Caco-2 (cell line): ENCODE data around the gene PFKM. TPM values are rescaled to one million over a fixed set of nuclear protein-coding genes. Genes with fewer than 3 reads are reported as not detected.
A peak's percentile ranks its signal among the peaks of the same experiment; 100 is the strongest.

ENCODE experiments used
- BruUV-seq: library from RNA; stranded (reverse); fragments of 400-500 nt; replicated peaks from 2 replicates; lab custom pipeline; 2021; lab: Mats Ljungman, UMichigan
- CTCF ChIA-PET: fragments of 300-600 bp; sonication (Branson Sonifier 250); formaldehyde crosslinking; loops from one replicate; lab custom pipeline; 2022; ENCODE audit warnings: antibody characterized with exemption; lab: Charles Lee
- POLR2A ChIA-PET: fragments of 300-600 bp; sonication (Branson Sonifier 250); formaldehyde crosslinking; loops from one replicate; lab custom pipeline; 2022; ENCODE audit warnings: antibody characterized with exemption; lab: Charles Lee
- DNase-seq, 2 experiments: peaks; one replicate each; pipeline versions ENCODE4 v3.0.0 to v3.0.0-alpha.2; 2020 to 2022
- H3K27me3 ChIP-seq: replicated peaks from 2 replicates; pipeline ENCODE4 v1.6.0; 2011; ENCODE audit warnings: low read length; ENCODE audit not compliant: control insufficient read depth, insufficient read depth
- H3K36me3 ChIP-seq: 2 replicates; pipeline ENCODE4 v1.5.1; 2011; ENCODE audit warnings: low read length; ENCODE audit not compliant: control insufficient read depth, insufficient read depth
- H3K4me1 ChIP-seq: fragments of 250-450 bp; sonication (Bioruptor Pico); 2 replicates; pipeline ENCODE4 v1.5.1; 2020; ENCODE audit warnings: mild to moderate bottlenecking
- H3K4me3 ChIP-seq: 2 replicates; pipeline ENCODE4 v1.5.1; 2011; ENCODE audit warnings: low read depth, mild to moderate bottlenecking, control low read depth, low read length
- H3K9me3 ChIP-seq: fragments of 250-450 bp; sonication (Bioruptor Pico); 2 replicates; pipeline ENCODE4 v1.5.1; 2020; ENCODE audit warnings: mild to moderate bottlenecking, moderate library complexity
- H3K27ac Mint-ChIP-seq: one replicate; pipeline ENCODE4 v1.8.0; 2022; ENCODE audit warnings: mixed read lengths; ENCODE audit not compliant: unreplicated experiment
- H3K27me3 Mint-ChIP-seq: one replicate; pipeline ENCODE4 v1.8.0; 2022; ENCODE audit warnings: mixed read lengths; ENCODE audit not compliant: insufficient read depth, unreplicated experiment
- H3K36me3 Mint-ChIP-seq: one replicate; pipeline ENCODE4 v1.8.0; 2022; ENCODE audit warnings: mild to moderate bottlenecking, mixed read lengths; ENCODE audit not compliant: insufficient read depth, unreplicated experiment
- H3K4me1 Mint-ChIP-seq: one replicate; pipeline ENCODE4 v1.8.0; 2022; ENCODE audit warnings: low read depth, mixed read lengths; ENCODE audit not compliant: unreplicated experiment
- H3K4me3 Mint-ChIP-seq: one replicate; pipeline ENCODE4 v1.8.0; 2022; ENCODE audit warnings: mild to moderate bottlenecking, moderate library complexity, mixed read lengths; ENCODE audit not compliant: unreplicated experiment
- H3K9me3 Mint-ChIP-seq: one replicate; pipeline ENCODE4 v1.8.0; 2022; ENCODE audit warnings: mixed read lengths; ENCODE audit not compliant: unreplicated experiment
- intact Hi-C: fragments of 100-400 bp; cut with micrococcal nuclease; formaldehyde crosslinking; loops from one replicate; pipeline ENCODE4 v1.10.0; 2022; ENCODE audit not compliant: unreplicated experiment
- total RNA-seq: library from RNA; stranded (reverse); gene quantifications from 2 replicates; pipeline ENCODE4 v1.2.3, GENCODE V29; 2022
- TF ChIP-seq, protein P1 (sequence below), 2 experiments: fragments of 200-600 bp in 1 of 2; IDR thresholded peaks; 1 replicate in 1 of 2; 2 replicates in 1 of 2; pipeline versions ENCODE4 v1.5.1 to v1.8.0; 2011 to 2022; ENCODE audit warnings: antibody characterized with exemption in 1 of 2, control low read depth in 1 of 2, inconsistent platforms in 1 of 2, low read depth in 1 of 2, low read length in 1 of 2, mild to moderate bottlenecking in 1 of 2, moderate library complexity in 1 of 2; ENCODE audit not compliant: insufficient read depth in 1 of 2, severe bottlenecking in 1 of 2, unreplicated experiment in 1 of 2

PFKM gene
- total RNA-seq, 1 experiment from 2014 or later: 96.8 TPM

DNA sequence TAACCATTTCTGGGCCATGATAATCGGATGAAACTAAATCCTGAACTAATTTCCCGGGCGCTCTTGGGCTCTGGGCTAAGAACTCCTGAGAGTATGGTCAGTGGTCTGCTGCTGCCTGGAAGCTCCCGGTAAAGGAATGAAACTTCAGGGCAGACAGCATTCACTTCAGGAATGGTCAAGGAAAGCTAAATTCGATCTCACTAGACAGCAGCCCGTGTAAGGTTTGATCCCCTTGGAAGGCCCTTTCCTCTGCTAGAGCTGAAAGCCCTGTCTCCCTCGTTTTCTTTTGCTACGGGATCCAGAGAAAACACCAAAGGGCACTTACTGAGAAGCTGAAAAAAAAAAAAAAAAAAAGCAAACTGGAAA is 37.5 kb downstream of the PFKM start:
- no peaks in the 10 kb centered on the region for H3K4me1 Mint-ChIP-seq

DNA sequence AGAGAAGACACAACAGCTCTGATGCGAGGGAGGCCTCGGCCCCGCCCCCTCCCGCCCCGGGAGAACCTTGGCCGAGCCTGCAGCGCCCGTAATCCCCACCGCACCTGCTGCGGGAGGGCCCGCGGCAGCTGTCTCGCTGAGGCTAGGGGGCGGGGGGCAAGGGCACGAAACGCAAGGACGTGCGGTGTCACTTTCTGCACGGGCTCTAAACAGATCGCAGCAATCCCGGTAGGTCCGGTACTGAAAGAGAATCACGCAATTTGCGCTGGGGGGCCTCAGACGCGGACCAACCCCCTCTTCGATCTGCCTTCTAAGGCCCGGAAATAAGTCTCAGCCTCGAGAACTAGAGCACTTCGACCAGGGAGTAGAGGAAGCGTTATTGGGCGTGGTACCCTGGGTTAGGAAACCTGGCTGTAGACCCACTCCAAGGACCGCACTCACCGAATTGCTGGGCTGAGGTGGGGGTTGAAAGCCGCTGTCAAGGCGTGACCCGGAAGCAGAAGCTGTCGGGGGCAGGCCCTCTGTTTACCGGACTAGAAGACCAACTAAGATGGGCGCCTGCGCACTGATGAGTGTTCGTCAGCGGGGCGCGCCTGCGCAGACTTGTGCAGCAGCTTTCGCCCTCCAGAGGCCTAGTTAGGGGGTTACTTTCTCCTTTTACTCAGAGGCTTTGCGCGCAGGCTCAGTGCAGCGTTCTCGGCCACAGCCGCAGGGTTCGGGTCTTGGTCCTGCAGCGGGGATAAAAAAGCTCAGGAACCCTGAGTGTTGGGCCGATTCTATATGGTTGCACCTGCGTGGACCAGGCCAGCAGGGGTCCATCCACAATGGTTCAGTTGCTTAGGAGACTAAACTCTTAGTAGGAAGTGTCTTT is 38.1 kb downstream of the PFKM start, which contains the start of gene ASB8:
ASB8 (minus strand) TSS at position 498 of the 871 bp plus-strand sequence. CDS start 4,019 bp downstream, outside the sequence.
- no peaks in the 10 kb centered on the region for H3K27me3 Mint-ChIP-seq
- H3K27me3 ChIP-seq: no peaks in the 10 kb centered on the region
- peaks cover 6% of the 10 kb centered on the region for H3K4me1 ChIP-seq
- H3K4me1 Mint-ChIP-seq: no peaks in the 10 kb centered on the region
- peak within 1 kb of the TSS; percentile 94 for H3K27ac Mint-ChIP-seq
- BruUV-seq: no TSS peak
- peak within 1 kb of the TSS; percentile 97 for H3K4me3 Mint-ChIP-seq
- ChIA-PET POLR2A (interaction anchor here (0.6 to 2.2 kb wide), 9 partner anchors 28 to 288 kb away, joined by 3 to 17 read pairs (median 3); partner anchors contain the start of genes PFKM and SENP1), CTCF (interaction anchor here (0.5 to 1.8 kb wide), 18 partner anchors 9 to 272 kb away, joined by 3 to 13 read pairs (median 4); partner anchors contain the start of genes CCDC184, PFKM, SENP1 and TMEM106C)
- H3K36me3 Mint-ChIP-seq: peaks cover 24% of the 10 kb centered on the region
- TF ChIP-seq, protein P1, sequence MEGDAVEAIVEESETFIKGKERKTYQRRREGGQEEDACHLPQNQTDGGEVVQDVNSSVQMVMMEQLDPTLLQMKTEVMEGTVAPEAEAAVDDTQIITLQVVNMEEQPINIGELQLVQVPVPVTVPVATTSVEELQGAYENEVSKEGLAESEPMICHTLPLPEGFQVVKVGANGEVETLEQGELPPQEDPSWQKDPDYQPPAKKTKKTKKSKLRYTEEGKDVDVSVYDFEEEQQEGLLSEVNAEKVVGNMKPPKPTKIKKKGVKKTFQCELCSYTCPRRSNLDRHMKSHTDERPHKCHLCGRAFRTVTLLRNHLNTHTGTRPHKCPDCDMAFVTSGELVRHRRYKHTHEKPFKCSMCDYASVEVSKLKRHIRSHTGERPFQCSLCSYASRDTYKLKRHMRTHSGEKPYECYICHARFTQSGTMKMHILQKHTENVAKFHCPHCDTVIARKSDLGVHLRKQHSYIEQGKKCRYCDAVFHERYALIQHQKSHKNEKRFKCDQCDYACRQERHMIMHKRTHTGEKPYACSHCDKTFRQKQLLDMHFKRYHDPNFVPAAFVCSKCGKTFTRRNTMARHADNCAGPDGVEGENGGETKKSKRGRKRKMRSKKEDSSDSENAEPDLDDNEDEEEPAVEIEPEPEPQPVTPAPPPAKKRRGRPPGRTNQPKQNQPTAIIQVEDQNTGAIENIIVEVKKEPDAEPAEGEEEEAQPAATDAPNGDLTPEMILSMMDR (IDR thresholded peaks at IDR 0.05; ENCODE audit: insufficient read depth in 1 of 2, low read depth in 1 of 2, low read length in 1 of 2, severe bottlenecking in 1 of 2, unreplicated experiment in 1 of 2): peak; percentile 30 to 62
- no peaks in the 10 kb centered on the region for H3K36me3 ChIP-seq
- DNase-seq: peak; percentile 99
- no peaks in the 10 kb centered on the region for H3K9me3 Mint-ChIP-seq
- peak within 1 kb of the TSS; percentile 75 for H3K4me3 ChIP-seq
- intact Hi-C loops: loop anchor here (1.0 to 2.0 kb wide), 3 partner anchors 26 to 51 kb away; partner anchors contain the start of genes CCDC184, PFKM and SENP1
- no peaks in the 10 kb centered on the region for H3K9me3 ChIP-seq

More for the DNA sequence above, 37.5 kb downstream of the PFKM start:
- Mint-ChIP-seq H3K4me3 (peak overlapping the region; percentile 97), H3K27me3 (no peaks in the 10 kb centered on the region), H3K36me3 (peaks cover 24% of the 10 kb centered on the region), H3K27ac (peak overlapping the region; percentile 94), H3K9me3 (no peaks in the 10 kb centered on the region)
- TF ChIP-seq, protein P1 (IDR thresholded peaks at IDR 0.05; ENCODE audit: insufficient read depth in 1 of 2, low read depth in 1 of 2, low read length in 1 of 2, severe bottlenecking in 1 of 2, unreplicated experiment in 1 of 2): no peak
- no peaks in the 10 kb centered on the region for H3K36me3 ChIP-seq
- H3K4me3 ChIP-seq: peak overlapping the region; percentile 75
- peaks cover 6% of the 10 kb centered on the region for H3K4me1 ChIP-seq
- no peaks in the 10 kb centered on the region for H3K9me3 ChIP-seq
- ChIA-PET POLR2A (interaction anchor here (0.6 to 2.2 kb wide), 4 partner anchors 37 to 210 kb away, joined by 3 to 17 read pairs (median 8); partner anchors contain the start of genes PFKM and SENP1), CTCF (interaction anchor here (0.9 to 1.8 kb wide), 8 partner anchors 26 to 271 kb away, joined by 3 to 9 read pairs (median 4); partner anchors contain the start of genes CCDC184, SENP1 and VDR)
- no TSS peak for BruUV-seq
- no peaks in the 10 kb centered on the region for H3K27me3 ChIP-seq
- no peak for DNase-seq
- intact Hi-C loops: loop anchor here (1.0 to 2.0 kb wide), 3 partner anchors 26 to 50 kb away; partner anchors contain the start of genes CCDC184, PFKM and SENP1

DNA sequence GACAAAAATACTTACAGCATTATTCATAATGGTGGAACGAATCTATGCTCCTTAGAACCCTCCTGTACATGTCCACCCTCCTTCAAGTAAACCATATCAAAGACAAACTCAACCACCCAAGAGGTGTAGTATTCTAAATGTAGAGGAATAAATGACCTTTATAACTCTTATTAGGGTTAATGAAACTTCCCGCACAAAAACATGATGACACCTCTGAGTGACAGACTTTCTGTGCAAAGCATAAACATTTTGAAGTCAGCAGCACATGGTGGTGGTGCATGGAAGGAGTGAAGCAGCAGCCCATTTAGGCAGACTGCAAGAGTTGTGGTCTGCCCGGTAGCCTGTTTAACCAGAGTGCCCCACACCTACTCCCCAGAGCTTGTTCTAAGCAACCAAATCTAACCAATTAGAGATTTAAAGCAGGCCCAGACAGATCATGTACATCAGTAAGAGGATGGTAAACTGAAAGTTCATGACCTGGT is 38.8 kb downstream of the PFKM start:
- peak overlapping the region; percentile 94 for H3K27ac Mint-ChIP-seq
- no peaks in the 10 kb centered on the region for H3K27me3 Mint-ChIP-seq
- no peaks in the 10 kb centered on the region for H3K36me3 ChIP-seq
- H3K36me3 Mint-ChIP-seq: peaks cover 24% of the 10 kb centered on the region
- peak overlapping the region; percentile 97 for H3K4me3 Mint-ChIP-seq
- ChIA-PET CTCF (interaction anchor here (0.6 to 1.8 kb wide), 12 partner anchors 8 to 194 kb away, joined by 3 to 13 read pairs (median 4); partner anchors contain the start of genes CCDC184, PFKM, SENP1 and TMEM106C), POLR2A (interaction anchor here (0.6 to 2.2 kb wide), 6 partner anchors 28 to 288 kb away, joined by 3 to 12 read pairs (median 3); partner anchors contain the start of gene PFKM)
- peak in 1 of 2 experiments; percentile 6 for DNase-seq
- H3K27me3 ChIP-seq: no peaks in the 10 kb centered on the region
- BruUV-seq: no TSS peak
- intact Hi-C loops: loop anchor here (1.0 to 2.0 kb wide), 3 partner anchors 25 to 52 kb away; partner anchors contain the start of genes CCDC184, PFKM and SENP1
- no peaks in the 10 kb centered on the region for H3K9me3 Mint-ChIP-seq
- TF ChIP-seq, protein P1 (IDR thresholded peaks at IDR 0.05; ENCODE audit: insufficient read depth in 1 of 2, low read depth in 1 of 2, low read length in 1 of 2, severe bottlenecking in 1 of 2, unreplicated experiment in 1 of 2): no peak
- H3K9me3 ChIP-seq: no peaks in the 10 kb centered on the region
- no peaks in the 10 kb centered on the region for H3K4me1 Mint-ChIP-seq
- peaks cover 6% of the 10 kb centered on the region for H3K4me1 ChIP-seq
- peak overlapping the region; percentile 37 for H3K4me3 ChIP-seq
